Measurements from ENCODE around the gene ABR.
"Not testable (repeated sequence)": the region's sequence is repeated elsewhere in the genome, so short reads cannot be mapped to it uniquely, and the experiment has no call there.

ABR gene

DNA sequence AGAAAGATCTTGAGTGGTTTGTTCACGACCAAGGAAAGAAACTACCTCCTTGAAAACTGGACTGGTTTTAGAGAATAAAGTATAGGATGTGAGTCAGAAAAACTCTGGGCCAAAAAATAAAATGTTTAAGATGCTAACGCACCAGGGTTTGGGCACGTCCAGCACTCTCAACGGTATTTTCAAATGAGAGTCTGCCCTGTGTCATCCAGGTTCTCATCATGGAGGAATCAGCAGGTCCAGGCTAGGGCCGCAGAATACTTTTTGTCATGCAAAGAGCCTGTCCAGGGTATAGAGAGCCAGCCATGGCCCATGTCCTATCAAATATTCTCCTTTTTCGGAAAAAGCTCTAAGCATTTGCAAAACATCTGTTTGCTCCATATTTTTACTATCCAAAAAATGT is 202.6 kb downstream of the ABR start:
- peaks cover 39% of the 10 kb centered on the region for H3K4me1 ChIP-seq (ENCODE audit: insufficient read depth, poor library complexity, severe bottlenecking)
- H3K4me3 ChIP-seq (ENCODE audit: severe bottlenecking) = peak overlapping the region; percentile 96
- peak overlapping the region; percentile 98 for H3K27ac ChIP-seq (ENCODE audit: poor library complexity, severe bottlenecking)
- no peaks in the 10 kb centered on the region for H3K9me3 ChIP-seq (ENCODE audit: severe bottlenecking)
- TF ChIP-seq, protein P1, sequence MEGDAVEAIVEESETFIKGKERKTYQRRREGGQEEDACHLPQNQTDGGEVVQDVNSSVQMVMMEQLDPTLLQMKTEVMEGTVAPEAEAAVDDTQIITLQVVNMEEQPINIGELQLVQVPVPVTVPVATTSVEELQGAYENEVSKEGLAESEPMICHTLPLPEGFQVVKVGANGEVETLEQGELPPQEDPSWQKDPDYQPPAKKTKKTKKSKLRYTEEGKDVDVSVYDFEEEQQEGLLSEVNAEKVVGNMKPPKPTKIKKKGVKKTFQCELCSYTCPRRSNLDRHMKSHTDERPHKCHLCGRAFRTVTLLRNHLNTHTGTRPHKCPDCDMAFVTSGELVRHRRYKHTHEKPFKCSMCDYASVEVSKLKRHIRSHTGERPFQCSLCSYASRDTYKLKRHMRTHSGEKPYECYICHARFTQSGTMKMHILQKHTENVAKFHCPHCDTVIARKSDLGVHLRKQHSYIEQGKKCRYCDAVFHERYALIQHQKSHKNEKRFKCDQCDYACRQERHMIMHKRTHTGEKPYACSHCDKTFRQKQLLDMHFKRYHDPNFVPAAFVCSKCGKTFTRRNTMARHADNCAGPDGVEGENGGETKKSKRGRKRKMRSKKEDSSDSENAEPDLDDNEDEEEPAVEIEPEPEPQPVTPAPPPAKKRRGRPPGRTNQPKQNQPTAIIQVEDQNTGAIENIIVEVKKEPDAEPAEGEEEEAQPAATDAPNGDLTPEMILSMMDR (IDR thresholded peaks at IDR 0.05; ENCODE audit: poor library complexity, severe bottlenecking) = no peak
- peaks cover 32% of the 10 kb centered on the region for H3K36me3 ChIP-seq (ENCODE audit: low read depth)
- ATAC-seq (ENCODE audit: low read depth) = no peak
- DNase-seq (ENCODE audit: low spot score) = no peak
- no peaks in the 10 kb centered on the region for H3K27me3 ChIP-seq (ENCODE audit: insufficient read depth, poor library complexity, severe bottlenecking)

DNA sequence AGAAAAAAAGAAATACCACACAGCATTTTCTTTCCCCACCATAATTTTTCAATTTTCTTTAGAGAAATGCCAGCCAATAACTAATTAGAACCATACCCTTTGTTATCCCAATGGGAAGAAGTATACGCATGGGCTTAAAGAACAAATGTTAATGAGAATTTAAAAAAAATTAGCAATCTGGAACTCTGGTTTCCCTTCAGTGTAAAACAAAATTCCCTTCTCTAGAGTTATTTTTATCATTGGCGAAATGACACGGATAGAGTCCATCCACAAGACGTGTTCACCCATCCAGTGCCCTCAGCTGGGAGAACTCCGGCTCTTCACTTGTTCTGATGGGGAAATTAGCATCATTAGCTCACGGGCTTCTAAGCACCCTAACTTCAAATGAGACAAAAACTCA is 203.5 kb downstream of the ABR start:
- Histone ChIP-seq H3K27me3 (ENCODE audit: insufficient read depth, poor library complexity, severe bottlenecking) (no peaks in the 10 kb centered on the region), H3K4me1 (ENCODE audit: insufficient read depth, poor library complexity, severe bottlenecking) (peaks cover 45% of the 10 kb centered on the region), H3K9me3 (ENCODE audit: severe bottlenecking) (no peaks in the 10 kb centered on the region), H3K36me3 (ENCODE audit: low read depth) (peaks cover 38% of the 10 kb centered on the region), H3K4me3 (ENCODE audit: severe bottlenecking) (no peak overlapping the region), H3K27ac (ENCODE audit: poor library complexity, severe bottlenecking) (peak overlapping the region; percentile 98)
- TF ChIP-seq, protein P1 (IDR thresholded peaks at IDR 0.05; ENCODE audit: poor library complexity, severe bottlenecking) = no peak
- DNase-seq (ENCODE audit: low spot score) = no peak
- no peak for ATAC-seq (ENCODE audit: low read depth)

DNA sequence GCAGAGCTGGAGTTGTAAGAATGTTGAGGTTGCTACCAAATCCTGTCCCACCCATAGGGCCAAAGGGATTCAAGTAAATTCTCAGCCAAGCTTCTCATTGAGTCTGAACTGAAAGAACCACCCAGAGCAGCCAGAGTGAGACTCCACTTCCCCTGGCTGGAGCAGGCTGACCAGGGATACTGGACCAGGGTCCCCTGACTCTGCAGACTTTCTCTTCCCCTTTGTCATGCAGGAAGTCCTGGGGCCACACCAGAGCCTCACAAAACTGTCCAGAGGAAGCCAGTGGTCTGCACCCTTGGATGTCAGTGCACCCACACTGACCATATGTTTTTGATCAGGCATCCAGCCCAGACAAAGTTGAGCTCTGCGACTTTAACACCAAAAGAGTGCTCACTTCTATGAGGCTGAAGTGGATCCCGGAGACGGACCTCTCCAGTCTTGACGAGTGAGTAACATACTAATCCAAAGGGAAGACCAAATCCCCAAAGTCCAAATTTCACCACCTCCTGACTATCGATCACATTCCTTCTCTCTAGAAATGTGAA is 204.3 kb downstream of the ABR start:
- Histone ChIP-seq H3K4me1 (ENCODE audit: insufficient read depth, poor library complexity, severe bottlenecking) (peaks cover 54% of the 10 kb centered on the region), H3K27me3 (ENCODE audit: insufficient read depth, poor library complexity, severe bottlenecking) (no peaks in the 10 kb centered on the region), H3K9me3 (ENCODE audit: severe bottlenecking) (no peaks in the 10 kb centered on the region), H3K4me3 (ENCODE audit: severe bottlenecking) (no peak overlapping the region), H3K36me3 (ENCODE audit: low read depth) (peaks cover 38% of the 10 kb centered on the region), H3K27ac (ENCODE audit: poor library complexity, severe bottlenecking) (peak overlapping the region; percentile 98)
- DNase-seq (ENCODE audit: low spot score) (no peak), ATAC-seq (ENCODE audit: low read depth) (no peak)
- TF ChIP-seq, protein P1 (IDR thresholded peaks at IDR 0.05; ENCODE audit: poor library complexity, severe bottlenecking) = no peak

DNA sequence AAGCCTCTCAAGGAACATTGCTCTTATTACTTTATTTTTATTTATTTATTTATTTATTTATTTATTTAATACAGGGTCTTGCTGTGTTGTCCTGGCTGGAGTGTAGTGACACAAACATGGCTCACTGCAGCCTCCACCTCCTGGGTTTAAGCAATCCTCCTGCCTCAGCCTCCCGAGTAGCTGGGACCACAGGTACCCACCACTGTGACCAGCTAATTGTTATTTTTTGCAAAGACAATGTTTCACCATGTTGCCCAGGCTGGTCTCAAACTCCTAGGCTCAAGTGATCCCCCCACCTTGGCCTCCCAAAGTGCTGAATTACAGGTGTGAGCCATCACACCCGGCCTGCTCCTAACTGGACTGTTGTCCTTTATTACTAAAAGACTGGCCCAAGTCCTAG is 205.0 kb downstream of the ABR start:
- H3K27me3 ChIP-seq (ENCODE audit: insufficient read depth, poor library complexity, severe bottlenecking); H3K9me3 ChIP-seq (ENCODE audit: severe bottlenecking); DNase-seq (ENCODE audit: low spot score); ATAC-seq (ENCODE audit: low read depth); H3K4me3 ChIP-seq (ENCODE audit: severe bottlenecking): not testable (repeated sequence)
- peak overlapping the region; percentile 98 for H3K27ac ChIP-seq (ENCODE audit: poor library complexity, severe bottlenecking)
- peaks cover 60% of the 10 kb centered on the region for H3K4me1 ChIP-seq (ENCODE audit: insufficient read depth, poor library complexity, severe bottlenecking)
- peaks cover 38% of the 10 kb centered on the region for H3K36me3 ChIP-seq (ENCODE audit: low read depth)

DNA sequence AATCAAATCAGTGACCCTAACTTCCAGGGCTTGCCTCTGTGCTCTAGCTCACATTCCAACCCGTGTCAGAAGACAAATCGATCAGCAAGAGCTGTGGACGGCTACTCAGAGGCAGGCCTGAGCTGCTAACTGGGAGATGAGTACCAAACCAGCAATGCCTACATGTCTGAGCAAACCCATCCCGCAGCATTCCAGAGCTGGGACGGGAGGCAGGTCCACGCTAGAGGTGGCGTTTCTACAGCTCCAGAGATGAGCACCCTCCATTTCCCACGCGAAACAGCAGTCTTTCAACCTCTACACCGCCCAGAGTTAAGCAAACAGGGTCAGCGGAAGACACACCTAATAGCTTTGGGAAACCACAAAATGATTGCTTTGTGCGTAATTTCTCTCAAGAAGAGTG is 206.7 kb downstream of the ABR start:
- peak; percentile 98 for DNase-seq (ENCODE audit: low spot score)

DNA sequence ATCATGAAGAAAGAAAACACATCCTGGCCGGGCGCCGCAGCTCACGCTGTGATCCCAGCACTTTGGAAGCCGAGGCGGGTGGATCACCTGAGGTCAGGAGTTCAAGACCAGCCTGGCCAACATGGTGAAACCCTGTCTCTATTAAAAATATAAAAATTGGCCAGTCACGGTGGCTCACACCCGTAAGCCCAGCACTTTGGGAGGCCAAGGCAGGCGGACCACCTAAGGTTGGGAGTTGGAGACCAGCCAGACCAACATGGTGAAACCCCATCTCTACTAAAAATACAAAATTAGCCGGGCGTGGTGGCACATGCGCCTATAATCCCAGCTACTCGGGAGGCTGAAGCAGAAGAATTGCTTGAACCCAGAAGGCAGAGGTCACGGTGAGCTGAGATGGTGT is 207.9 kb downstream of the ABR start:
- ATAC-seq (ENCODE audit: low read depth); H3K9me3 ChIP-seq (ENCODE audit: severe bottlenecking); DNase-seq (ENCODE audit: low spot score); H3K27me3 ChIP-seq (ENCODE audit: insufficient read depth, poor library complexity, severe bottlenecking); H3K4me3 ChIP-seq (ENCODE audit: severe bottlenecking): not testable (repeated sequence)
- Histone ChIP-seq H3K36me3 (ENCODE audit: low read depth) (peaks cover 52% of the 10 kb centered on the region), H3K27ac (ENCODE audit: poor library complexity, severe bottlenecking) (peak overlapping the region; percentile 98), H3K4me1 (ENCODE audit: insufficient read depth, poor library complexity, severe bottlenecking) (peaks cover 70% of the 10 kb centered on the region)

More for the DNA sequence above, 206.7 kb downstream of the ABR start:
- peak overlapping the region; percentile 98 for H3K27ac ChIP-seq (ENCODE audit: poor library complexity, severe bottlenecking)
- H3K4me3 ChIP-seq (ENCODE audit: severe bottlenecking) = no peak overlapping the region
- ATAC-seq (ENCODE audit: low read depth) = peak; percentile 93
- H3K4me1 ChIP-seq (ENCODE audit: insufficient read depth, poor library complexity, severe bottlenecking) = peaks cover 70% of the 10 kb centered on the region
- TF ChIP-seq, protein P1 (IDR thresholded peaks at IDR 0.05; ENCODE audit: poor library complexity, severe bottlenecking) = no peak
- no peaks in the 10 kb centered on the region for H3K9me3 ChIP-seq (ENCODE audit: severe bottlenecking)
- no peaks in the 10 kb centered on the region for H3K27me3 ChIP-seq (ENCODE audit: insufficient read depth, poor library complexity, severe bottlenecking)
- peaks cover 49% of the 10 kb centered on the region for H3K36me3 ChIP-seq (ENCODE audit: low read depth)
